OCI-M1 (cell line): Measurements from ENCODE around the gene SCPEP1.
A peak's percentile ranks its signal among the peaks of the same experiment; 100 is the strongest.

Experiments used
- DNase-seq: peaks from one replicate; lab custom pipeline; 2025; lab: John Stamatoyannopoulos, UW

Gene SCPEP1

GRCh38 chr17:57043276-57043675 is 65.3 kb downstream of the SCPEP1 start:
- DNase-seq: no peak

- DNase-seq: no peak
These were observed 67.3 kb downstream of the SCPEP1 start for GRCh38 chr17:57044976-57045867.

GRCh38 chr17:57045868-57046704 is 68.2 kb downstream of the SCPEP1 start:
- no peak for DNase-seq

DNA sequence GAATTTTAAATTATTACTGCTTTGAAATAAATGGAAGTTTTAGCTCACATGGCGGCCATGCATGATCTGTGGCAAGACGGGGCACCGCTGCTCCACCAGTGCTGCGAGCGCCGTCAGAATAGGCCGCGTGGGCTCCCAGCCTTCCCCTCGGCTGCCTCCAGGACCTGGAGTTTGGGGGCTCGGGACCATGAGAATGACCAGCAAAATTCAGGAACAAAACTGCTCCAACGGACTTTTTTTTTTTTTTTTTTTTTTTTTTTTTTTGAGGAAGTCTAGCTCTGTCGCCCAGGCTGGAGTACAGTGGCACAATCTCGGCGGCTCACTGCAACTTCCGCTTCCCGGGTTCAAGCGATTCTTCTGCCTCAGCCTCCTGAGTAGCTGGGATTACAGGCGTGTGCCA is 68.8 kb downstream of the SCPEP1 start:
- DNase-seq: no peak

DNA sequence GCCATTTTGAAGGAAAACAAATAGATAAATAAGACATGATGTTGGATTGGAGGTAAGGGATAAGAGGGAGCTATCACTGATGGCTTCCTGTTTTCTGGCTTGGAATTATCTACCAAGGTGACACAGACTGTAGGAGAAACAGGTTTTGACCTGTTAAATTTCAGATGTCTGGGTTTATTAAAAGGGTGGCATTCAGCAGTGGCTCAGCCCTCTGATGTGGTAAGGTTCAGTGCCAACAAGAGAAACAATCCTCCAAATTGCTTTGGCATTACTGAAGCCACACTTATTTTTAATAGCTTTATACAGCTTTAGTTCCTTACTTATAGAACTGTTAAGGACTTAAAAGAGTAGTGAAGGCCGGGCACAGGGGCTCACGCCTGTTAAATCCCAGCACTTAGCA is 70.2 kb downstream of the SCPEP1 start:
- no peak for DNase-seq

- peak; percentile 20 for DNase-seq
These were observed 72.4 kb downstream of the SCPEP1 start for GRCh38 chr17:57050306-57050705.

- DNase-seq: no peak
These were observed 74.0 kb downstream of the SCPEP1 start for GRCh38 chr17:57051886-57052361.
